Skin epidermis (tissue), 12 donors: ENCODE results near the gene ELN.

Experiments
- H3K27ac ChIP-seq, 21 experiments: fragments of 200-600 bp; sonication (generic) in 11 of 21; one replicate each; pipeline ENCODE4 v1.5.0; 2020; ENCODE audit warnings: mild to moderate bottlenecking in 3 of 21, inconsistent platforms in 2 of 21, moderate library complexity in 2 of 21
- H3K4me3 ChIP-seq, 7 experiments: fragments of 200-600 bp; sonication (generic) in 2 of 7; one replicate each; pipeline ENCODE4 v1.5.0; 2020; ENCODE audit warnings: inconsistent platforms in 2 of 7, mild to moderate bottlenecking in 2 of 7, moderate library complexity in 1 of 7

Gene ELN

GRCh38 chr7:74056096-74056915, 28.3 kb downstream of the ELN start:
- H3K27ac ChIP-seq, result no peak overlapping the region
- H3K4me3 ChIP-seq, result no peak overlapping the region

DNA sequence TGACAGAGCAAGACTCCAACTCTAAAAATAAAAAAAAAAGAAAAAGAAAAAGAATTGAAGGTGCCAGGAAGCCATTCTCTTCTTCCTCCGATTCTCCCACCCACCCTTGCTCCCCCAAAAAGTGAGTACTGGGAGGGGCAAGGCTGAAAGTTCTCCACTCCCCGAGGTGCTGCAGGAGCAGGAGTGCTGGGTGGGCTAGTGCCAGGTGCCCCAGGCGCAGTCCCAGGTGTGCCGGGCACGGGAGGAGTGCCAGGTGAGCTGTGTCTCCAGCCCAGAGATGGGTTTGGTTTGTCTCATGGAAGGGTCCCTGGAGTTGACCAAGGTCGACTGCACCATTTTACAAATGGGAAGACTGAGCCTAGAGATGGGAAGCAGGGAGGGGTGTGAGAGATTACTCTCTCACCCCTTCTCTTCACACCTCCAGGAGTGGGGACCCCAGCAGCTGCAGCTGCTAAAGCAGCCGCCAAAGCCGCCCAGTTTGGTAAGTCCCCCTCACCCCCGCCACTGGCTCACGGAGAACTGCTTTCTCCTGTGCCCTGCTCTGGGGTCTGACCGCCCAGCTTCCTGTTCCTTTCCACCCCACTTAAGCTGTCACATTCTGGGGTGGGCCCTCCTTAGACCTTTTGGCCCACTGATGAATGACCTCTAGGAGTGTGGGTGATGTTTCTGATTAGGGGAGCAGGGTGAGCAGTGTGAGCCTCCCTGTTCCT, 29.4 kb downstream of the ELN start:
- Histone ChIP-seq H3K27ac (no peak overlapping the region), H3K4me3 (no peak overlapping the region)

GRCh38 chr7:74057987-74058386, 30.0 kb downstream of the ELN start:
- H3K4me3 ChIP-seq, result no peak overlapping the region
- no peak overlapping the region for H3K27ac ChIP-seq

GRCh38 chr7:74058486-74058885, 30.5 kb downstream of the ELN start:
- Histone ChIP-seq H3K27ac (no peak overlapping the region), H3K4me3 (no peak overlapping the region)

DNA sequence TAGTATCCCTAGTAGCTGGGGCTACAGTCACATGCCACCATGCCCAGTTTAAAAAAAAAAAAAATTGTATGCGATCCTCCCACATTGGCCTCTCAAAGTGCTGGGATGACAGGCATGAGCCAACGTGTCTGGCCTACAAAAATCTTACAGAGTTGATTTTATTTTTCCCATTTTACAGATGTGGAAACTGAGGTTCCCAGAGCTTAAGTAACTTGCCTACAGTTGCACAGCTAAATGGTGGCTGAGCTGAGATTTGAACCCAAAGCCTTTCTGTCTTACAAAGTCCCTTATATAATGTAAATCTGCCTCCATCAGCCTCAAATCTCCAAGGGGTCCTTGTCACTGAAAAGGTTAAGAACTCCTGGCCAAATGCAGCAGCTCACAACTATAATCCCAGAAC, 31.1 kb downstream of the ELN start:
- no peak overlapping the region for H3K4me3 ChIP-seq
- H3K27ac ChIP-seq, result no peak overlapping the region

- no peak overlapping the region for H3K4me3 ChIP-seq
- H3K27ac ChIP-seq, result peak overlapping the region in 8 of 21 experiments; percentile 16 to 43 (median 25)
These were observed 32.0 kb downstream of the ELN start for GRCh38 chr7:74059681-74060588.

DNA sequence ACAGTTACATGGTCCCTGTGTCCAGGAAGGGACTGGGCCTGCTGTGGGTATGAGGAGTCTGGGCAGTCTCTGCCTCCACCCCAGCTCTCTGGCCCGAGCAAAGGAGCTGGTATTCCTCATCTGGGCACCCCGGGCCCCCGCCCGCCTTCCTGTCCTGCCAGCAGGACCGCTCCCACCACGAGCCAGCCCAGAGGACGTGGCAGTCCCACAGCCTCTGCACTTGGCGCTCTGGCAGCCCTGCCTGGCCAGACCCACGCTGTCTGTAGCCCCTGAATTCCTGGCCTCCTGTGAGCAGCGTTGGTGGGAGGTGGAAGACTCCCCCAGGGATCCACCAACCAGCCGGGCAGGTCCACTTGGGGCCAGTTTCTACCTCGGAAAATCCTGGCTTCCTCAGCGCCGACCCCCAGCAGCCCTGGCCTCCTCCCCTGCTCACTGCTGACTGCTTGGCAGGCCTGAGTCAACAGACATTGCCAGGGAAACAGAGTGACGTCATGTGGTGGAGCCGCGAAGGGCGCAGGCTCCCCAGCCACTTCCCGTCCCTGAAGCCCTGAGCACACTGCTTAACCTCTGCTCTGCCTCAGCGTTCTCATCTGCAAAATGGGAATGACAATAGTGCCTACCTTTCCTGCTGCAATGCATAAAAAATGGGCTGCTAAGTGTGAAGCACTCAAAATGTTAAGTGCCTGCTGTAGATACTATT, 34.0 kb downstream of the ELN start:
- Histone ChIP-seq H3K27ac (peak overlapping the region in 19 of 21 experiments; percentile 4 to 88 (median 71)), H3K4me3 (no peak overlapping the region)

GRCh38 chr7:74063223-74063641, 35.3 kb downstream of the ELN start:
- H3K27ac ChIP-seq, result peak overlapping the region in 2 of 21 experiments; percentile 1 to 19

GRCh38 chr7:74063646-74064045, 35.7 kb downstream of the ELN start:
- Histone ChIP-seq H3K4me3 (no peak overlapping the region), H3K27ac (peak overlapping the region in 1 of 21 experiments; percentile 19)

More at GRCh38 chr7:74063223-74063641, 35.3 kb downstream of the ELN start:
- no peak overlapping the region for H3K4me3 ChIP-seq

- Histone ChIP-seq H3K27ac (no peak overlapping the region), H3K4me3 (no peak overlapping the region)
These were observed 36.7 kb downstream of the ELN start for GRCh38 chr7:74064696-74065095.

- H3K4me3 ChIP-seq, result no peak overlapping the region
- H3K27ac ChIP-seq, result no peak overlapping the region
These were observed 38.7 kb downstream of the ELN start for GRCh38 chr7:74066626-74067025.

DNA sequence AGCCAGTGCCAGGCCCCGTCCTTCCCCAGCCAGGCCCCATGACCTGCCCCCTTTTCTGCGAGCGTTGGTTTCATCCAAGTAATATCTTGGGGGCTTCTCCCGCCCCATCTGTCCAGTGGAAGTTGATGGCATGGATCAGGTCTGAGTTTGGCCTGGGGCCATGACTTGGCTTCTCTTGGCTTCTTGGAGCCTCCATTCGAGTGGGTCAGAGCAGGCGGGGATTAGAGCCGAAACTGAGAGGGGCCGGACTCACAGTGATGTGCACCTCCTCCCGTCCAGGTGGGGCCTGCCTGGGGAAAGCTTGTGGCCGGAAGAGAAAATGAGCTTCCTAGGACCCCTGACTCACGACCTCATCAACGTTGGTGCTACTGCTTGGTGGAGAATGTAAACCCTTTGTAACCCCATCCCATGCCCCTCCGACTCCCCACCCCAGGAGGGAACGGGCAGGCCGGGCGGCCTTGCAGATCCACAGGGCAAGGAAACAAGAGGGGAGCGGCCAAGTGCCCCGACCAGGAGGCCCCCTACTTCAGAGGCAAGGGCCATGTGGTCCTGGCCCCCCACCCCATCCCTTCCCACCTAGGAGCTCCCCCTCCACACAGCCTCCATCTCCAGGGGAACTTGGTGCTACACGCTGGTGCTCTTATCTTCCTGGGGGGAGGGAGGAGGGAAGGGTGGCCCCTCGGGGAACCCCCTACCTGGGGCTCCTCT, 40.6 kb downstream of the ELN start:
- H3K4me3 ChIP-seq, result no peak overlapping the region
- peak overlapping the region in 2 of 21 experiments; percentile 27 to 54 for H3K27ac ChIP-seq

DNA sequence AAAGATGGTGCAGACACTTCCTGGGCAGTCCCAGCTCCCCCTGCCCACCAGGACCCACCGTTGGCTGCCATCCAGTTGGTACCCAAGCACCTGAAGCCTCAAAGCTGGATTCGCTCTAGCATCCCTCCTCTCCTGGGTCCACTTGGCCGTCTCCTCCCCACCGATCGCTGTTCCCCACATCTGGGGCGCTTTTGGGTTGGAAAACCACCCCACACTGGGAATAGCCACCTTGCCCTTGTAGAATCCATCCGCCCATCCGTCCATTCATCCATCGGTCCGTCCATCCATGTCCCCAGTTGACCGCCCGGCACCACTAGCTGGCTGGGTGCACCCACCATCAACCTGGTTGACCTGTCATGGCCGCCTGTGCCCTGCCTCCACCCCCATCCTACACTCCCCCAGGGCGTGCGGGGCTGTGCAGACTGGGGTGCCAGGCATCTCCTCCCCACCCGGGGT, 41.1 kb downstream of the ELN start:
- H3K4me3 ChIP-seq, result no peak overlapping the region
- H3K27ac ChIP-seq, result peak overlapping the region in 1 of 21 experiments; percentile 54

- Histone ChIP-seq H3K27ac (no peak overlapping the region), H3K4me3 (no peak overlapping the region)
These were observed 42.0 kb downstream of the ELN start for GRCh38 chr7:74069790-74070618.

DNA sequence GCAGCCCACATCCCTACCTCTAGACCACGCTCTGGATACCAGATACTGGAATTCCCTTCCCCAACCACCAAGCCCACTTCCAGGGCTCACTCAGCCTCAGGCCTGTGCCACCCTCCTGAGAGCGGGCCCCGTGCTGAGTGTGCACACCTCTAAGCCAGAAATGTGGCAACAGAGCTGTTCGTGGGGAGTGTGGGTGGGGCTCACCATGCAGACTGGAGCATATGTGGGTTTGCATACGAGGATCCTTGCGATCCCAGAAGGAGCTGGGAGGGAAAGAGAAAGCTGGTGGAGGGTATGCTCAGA, 42.6 kb downstream of the ELN start:
- H3K4me3 ChIP-seq, result no peak overlapping the region
- H3K27ac ChIP-seq, result no peak overlapping the region

DNA sequence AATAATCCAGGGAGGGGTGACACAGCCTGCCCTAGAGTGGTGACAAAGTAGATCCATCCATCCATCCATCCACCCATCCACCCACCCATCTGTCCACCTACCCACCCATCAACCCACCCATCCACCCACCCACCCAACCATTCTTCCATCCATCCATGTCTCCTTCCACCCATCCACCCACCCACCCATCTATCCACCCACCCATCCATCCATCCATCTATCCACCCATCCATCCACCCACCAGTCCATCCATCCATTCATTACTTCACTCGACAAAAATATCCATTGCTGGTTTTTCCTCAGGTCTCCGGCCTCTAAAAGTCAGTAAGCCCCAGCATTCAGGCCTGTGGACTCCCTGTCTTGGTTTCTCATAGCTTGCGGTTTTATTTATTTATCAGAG, 43.1 kb downstream of the ELN start:
- H3K4me3 ChIP-seq, result no peak overlapping the region
- H3K27ac ChIP-seq, result no peak overlapping the region

- Histone ChIP-seq H3K4me3 (no peak overlapping the region), H3K27ac (no peak overlapping the region)
These were observed 46.8 kb downstream of the ELN start for GRCh38 chr7:74074770-74075169.

GRCh38 chr7:74078461-74078860, 50.5 kb downstream of the ELN start:
- Histone ChIP-seq H3K4me3 (no peak overlapping the region), H3K27ac (peak overlapping the region in 2 of 21 experiments; percentile 8 to 29)
